HG03139 (cell line): Measurements from ENCODE around the gene ACOX3.
"Not testable (repeated sequence)": the region's sequence is repeated elsewhere in the genome, so short reads cannot be mapped to it uniquely, and the experiment has no call there.

ENCODE experiments used
- ATAC-seq: cut with Tn5 transposase; IDR thresholded peaks from one replicate; pipeline ENCODE4 v1.9.1; 2021; ENCODE audit not compliant: unreplicated experiment

The ACOX3 gene

DNA sequence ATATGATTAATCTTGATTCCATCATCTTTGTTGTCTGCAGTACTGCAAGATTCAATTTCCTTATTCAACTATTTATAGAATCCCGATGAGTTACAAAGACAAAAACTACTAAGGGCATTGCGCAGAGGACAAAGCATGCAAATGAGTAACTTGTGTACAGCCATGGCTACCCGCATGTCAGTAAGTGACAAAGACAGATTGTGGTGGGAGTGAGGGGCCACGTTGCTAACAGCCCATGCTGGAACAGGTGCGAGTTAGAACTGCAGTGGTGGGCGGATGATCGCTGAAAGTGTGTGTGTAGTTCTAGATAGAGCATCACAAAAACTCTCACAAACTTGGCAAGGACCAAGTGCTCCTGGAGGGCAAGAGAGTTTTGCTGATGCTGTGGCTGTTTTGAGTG is 49.5 kb downstream of the ACOX3 start:
- ATAC-seq = no peak

DNA sequence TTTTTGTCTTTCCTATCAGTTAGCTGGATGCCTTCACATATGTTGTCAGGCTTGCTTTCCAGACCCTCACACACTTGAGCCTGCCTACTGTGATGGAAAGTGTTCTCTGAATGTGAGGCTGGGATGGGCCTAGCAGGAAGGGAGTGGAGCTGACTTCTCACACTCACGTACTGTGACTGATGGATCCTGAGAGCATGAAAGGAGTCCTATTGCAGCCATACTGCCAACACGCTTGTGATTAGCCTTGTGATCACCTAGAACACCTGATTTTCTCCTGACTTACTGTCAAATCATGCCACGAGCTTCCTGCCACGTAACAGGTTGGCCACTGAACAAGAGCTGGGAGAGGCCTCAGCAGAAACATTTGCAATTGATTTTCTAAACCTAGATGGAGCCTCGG is 49.9 kb downstream of the ACOX3 start:
- ATAC-seq = no peak

DNA sequence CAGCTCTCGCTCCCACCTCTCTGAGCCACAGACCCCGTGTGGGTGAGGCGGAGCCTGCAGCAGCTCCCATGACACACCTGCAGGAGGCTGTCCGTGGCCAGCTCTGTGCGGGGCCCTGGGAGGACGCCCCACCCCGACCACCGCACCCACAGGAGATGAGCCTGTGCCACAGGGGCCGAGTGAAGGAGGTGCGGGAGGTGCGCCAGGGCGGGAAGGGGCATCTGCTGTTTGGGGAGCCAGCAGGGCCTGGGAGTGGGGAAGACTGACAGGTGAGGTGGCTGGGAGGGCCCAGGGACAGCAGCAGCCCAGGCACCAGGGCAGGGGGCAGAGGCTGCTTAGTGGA is 52.0 kb downstream of the ACOX3 start:
- ATAC-seq = no peak

DNA sequence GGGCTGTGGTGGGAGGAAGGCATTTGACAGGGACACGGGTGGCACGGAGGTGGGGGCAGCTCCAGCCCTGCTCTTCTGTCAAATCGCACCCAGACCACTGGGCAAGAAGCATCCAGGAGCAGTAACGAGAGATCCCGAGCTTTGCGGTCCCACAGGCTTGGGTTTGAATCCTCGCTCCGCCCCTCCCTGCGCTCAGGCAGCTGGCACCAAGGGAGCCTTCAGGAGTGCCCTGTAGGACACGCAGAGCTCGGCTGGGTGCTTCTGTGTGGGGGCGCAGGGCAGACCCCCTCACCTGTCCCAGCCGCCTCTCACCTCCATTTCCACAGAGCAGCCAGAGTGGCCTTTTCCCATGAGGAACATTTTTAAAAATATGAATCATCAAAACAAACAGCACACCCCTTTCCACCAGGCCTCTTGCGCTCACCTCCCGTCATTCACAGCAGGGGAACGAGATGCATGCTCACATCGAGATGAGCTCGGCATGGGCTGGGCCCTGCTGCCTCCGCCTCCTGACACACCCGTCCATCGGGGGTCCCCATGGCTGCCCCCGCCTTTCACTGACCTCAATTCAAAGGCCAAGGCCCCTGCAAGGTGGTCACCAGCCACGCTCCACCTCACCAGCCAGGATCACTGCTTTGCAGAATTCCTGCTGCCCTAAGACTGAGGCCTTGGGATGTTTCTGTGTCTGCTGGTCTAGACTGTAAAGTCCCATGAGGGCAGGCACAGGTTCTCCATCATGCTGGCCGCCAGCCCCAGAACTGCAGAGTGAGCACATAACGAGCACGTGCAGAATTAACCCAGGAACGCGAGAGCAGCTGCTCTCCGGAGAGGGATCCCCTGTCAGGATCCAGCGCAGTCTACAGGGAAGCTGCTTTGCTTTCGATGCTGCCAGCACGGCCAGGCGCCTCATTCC is 52.7 kb downstream of the ACOX3 start:
- no peak for ATAC-seq

DNA sequence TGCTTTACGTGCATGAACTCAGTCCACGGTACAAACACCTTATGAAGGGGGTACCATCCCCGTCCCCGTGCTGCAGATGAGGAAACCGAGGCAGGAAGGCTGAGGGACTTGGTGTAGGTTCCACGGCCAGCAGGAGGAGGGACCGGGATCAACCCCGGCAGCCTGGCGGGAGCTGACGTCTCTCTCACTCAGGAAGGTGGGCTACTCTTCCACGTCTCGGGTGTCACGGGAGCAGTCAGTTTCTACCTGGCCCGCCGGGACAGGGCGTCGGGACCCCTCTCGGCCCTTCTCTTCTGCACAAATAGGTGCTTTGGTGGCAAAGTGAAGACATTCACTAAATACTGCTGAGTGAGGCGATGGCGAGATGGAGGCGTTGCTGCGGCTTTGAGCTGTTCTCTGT is 53.3 kb downstream of the ACOX3 start:
- no peak for ATAC-seq

DNA sequence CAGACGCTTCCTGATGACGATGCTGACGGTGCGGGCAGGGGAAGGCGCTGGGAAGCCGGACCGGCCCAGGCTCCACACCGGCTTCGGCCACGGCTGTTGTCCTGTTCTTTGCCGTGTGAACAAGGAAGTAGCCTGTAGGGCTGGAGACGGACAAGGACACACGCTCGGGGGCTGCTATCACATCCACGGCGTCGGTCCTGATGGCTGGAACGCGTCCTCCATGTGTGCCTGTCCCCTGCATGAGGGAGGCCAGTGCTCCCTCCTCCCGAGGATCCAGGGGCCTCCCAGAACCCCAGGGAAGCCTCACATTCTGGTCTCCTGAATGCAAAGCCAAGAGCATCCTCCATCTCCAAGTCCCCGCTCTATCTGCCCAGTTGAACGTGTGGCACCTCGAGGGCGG is 53.8 kb downstream of the ACOX3 start:
- ATAC-seq = no peak

DNA sequence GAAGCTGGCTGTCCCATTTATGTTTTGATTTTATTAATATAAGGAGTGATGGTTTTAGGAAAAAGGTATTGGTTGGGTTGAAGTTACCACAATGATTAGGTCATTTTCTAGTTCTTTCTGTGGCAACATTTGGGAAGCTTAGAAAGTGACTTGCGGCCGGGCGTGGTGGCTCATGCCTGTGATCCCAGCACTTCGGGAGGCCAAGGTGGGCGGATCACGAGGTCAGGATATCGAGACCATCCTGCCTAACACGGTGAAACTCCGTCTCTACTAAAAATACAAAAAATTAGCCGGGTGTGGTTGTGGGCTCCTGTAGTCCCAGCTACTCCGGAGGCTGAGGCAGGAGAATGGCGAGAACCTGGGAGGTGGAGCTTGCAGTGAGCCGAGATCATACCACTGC is 54.4 kb downstream of the ACOX3 start:
- ATAC-seq = not testable (repeated sequence)

DNA sequence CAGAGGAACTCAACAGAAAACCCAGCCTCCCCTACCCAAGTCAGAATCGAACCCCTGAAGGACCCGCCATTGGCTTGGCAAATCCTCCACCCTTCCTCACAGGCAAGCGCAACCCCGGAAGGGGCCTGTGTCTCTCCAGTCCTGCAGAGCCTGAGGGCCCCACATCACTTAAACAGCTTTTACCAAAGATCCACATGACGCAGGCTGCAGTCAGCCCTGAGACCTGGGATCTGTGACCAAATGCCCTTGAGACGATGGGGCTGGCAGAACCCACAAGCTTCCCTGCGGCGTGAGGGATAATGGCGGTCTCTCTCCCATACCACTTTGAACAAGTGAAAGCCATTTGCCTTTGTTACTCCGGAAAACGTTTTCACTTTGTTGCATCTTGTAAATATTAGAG is 54.9 kb downstream of the ACOX3 start:
- ATAC-seq = no peak

DNA sequence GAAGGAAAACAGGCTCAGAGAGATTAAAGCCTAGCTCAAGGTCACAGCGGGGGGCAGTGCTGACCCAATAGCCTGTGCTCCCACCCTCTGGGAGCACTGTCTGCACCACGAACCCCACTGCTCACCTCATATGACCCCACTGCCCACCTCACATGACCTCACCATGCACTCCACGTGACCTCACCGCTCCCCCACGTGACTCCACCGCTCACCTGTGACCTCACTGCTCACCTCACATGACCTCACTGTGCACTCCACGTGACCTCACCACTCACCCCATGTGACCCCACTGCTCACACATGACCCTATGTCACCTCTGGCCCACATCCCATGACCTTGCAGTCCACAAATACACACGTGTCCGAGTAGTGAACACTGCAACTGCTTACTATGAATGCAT is 55.4 kb downstream of the ACOX3 start:
- no peak for ATAC-seq

DNA sequence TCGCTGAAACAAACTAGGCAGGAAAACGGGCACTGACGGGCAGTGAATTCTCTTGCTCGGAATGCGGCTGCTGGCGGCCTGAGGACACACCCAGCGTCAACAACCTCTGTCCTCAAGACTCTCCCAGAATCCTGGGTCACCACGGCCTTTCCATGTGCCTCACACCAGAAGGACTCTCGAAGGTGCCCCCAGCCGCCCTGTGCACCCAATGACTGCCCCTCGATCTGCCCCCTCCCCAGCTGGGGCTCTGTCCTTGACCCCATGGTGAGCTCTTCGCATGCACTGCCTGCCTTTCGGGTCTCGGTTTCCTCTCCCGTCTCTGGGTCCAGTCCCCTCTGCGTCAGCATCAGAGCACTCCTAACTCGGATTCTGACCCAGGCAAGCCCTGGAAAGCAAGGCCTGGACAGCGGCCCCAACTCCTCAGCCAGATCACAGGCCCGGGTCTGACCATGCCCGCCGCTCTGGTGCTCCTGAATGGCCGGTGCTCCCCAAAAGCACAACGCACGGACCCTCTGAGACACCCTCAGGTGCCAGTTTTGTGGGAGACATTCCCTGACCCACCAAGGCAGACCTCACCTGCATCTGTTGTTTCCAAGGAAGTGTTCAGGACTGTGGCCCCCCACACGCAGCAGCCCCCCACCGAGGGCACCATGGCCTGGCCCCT is 56.0 kb downstream of the ACOX3 start:
- ATAC-seq = no peak

DNA sequence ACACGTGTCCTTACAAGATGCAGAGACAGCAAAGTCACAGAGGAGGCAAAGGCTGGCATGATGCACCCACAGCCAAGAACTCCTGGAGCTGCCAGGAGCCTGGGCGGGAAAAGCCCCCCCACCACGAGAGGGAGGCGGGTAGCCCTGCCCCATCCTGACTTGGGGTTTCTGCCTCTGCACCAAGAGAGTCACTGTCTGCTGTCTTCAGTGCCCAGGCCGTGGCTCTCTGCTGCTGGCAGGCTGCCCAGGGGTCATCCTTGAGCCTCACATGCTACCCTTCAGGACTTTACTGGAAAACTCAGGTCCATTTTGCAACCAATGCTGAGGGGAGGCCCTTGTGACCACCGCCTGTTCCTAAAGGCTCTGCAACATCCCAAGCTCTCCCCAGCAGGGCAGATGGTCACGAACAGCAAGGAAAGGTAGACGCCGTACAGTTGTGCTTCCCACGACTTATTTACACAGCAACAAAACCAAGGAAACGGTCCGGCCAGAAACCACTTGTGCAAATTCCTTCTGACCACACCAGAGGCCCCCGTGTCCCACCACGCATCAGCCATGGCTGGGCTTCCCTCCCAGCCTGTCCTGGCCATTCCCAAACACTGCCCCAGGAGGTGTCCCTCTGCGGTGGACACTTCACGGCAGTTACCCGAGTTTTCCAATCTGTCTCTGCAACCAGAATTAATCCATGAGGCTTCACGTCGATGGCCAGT is 56.9 kb downstream of the ACOX3 start:
- ATAC-seq = no peak

DNA sequence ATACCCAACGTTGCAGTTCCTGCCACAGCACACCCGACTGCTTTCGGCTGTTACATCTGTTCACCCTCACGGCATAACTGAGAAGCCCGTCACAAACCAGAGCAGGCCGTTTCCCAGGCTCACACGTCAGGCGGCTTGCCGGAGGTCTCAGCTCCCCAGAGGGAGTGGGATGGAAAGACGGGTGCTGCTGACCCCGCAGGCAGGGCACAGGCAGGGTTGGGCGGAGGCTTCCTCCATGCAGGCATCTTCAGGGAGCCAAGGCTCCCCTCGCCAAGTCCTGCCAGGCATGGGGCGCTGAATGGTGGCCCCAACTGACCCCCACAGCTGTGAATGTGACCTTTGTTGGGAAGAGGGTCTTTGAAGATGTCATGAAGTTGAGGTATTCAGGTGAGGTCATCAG is 57.5 kb downstream of the ACOX3 start:
- no peak for ATAC-seq

DNA sequence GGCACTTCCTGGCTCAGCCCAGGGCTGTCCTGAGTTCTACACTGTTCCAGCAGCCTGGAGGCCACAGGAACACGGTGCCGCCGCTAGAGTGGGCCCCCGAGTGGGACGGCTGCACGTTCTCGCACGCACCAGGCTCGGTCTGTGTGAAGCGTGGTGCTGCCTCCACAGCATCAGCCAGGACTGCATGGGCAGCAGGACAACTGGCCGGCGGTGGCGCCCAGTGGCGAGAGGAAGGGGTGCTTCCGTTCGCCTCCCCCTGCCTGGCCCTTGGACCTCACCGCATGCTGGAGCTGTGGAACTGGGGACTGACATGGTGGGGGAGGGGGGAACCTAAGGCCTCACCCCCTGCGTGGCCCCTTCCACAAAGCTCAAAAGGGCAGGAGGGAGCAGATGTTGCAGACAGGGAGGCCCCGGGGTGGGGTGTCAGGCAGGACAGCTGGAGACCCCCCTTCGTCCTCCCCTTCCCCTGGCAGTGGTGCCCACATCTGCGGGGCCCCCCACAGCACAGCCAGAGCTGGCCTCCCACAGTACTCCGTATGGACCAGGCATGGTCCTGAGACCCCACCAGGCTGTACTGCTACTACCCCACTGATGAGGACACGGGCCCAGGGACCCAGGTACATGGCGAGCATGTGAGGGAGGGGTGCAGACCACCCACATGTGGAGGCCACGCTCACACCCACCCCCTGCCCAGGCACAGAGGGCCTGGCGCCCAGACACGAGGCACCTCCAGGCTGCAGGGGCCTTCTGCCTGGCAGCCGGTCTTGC is 58.5 kb downstream of the ACOX3 start:
- ATAC-seq = no peak

DNA sequence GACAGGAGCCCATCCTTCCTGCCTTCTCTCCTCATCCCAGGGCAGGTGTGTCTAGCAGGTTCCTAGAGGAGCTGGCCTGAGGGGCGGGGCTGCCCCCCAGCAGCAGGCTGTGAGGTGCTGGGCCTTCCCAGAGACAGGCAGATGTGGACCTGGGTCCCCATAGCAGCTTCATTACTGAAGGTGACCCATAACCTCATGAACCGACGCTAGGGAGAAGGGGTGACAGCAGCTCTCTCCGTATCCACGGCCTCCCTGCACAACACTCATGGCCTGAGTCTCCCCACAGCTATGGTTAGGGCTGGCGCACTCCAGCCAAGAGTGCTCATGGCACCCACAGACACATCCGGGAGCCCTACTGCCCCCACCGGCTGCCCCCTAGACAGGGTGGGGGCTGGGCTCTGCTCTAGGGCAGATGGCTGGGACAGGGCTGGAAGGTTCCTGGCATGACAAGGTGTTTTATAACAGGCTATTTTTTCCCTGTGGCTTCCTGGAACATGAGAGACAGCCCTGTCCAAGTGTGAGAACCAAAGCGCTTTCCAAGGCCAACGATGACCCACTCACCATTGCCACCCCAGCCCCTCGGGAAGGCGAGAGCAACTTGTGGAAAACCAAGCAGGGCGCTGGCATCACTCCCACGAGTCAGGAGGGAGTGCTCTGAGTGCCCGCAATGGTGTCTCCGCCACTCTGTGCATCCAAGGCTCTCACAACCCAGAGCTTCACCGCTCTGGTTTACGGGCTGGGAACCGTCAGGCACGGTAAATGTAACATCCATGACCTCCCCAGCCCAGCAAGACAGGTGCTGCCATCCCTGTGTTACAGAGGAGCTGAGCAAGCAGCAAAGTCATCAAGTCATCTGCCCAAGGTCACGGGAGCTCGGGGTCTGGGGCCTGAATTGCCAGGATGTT is 59.8 kb downstream of the ACOX3 start:
- no peak for ATAC-seq

DNA sequence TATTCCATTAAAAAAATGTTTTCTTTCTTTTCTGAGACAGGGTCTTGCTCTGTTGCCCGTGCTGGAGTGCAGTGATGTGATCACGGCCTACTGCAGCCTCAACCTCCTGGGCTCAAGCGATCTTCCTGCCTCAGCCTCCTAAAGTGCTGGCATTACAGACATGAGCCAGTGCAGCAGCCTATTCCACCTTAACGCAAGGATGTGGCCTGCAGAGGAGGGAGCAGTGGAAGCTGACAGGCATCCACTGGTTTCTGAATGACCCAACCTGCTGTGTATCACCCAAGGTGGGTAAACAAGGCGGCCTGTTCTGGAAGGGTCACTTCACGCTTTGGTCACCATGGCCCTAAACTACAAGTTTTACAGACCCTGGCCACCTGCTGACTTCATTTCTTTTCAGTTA is 60.8 kb downstream of the ACOX3 start:
- ATAC-seq = no peak

DNA sequence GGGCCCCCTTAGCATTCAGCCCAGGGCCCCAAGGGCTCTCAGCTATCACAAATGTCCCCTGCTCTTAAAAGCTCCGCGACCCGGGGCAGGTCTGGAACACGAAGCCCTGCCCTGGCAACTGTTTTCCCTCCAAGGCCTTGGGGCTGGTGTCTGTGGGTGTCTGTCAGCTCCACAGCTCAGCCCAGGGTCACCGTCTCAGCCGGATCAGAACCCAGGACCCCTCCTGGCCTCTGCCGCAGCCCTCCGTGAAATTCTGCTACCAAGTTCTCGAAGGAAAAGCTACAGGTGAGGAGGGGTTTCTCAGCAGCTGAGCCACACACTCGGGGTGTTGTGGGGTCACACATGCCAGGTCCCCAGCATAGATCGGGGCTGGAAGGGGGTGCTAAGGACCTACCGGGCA is 61.2 kb downstream of the ACOX3 start:
- no peak for ATAC-seq

DNA sequence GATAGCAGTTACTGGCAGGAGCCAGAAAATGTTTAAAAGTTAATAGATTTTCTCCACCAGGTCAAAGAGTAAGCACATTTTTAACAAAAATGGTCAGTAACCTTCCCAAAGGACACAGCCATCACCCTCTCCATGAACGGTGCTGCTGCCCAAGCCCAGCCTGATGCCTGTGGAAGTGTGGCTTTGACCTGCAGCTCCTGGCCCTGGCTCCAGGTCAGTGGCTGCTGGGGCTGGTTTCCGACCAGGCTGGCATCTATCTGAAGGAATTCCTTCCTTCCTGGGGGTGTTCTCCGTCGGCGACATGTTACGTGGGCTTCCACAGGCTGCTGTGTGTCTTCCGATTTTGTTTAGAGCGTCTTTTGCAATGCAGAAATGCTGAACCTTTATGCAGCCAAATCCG is 61.7 kb downstream of the ACOX3 start:
- ATAC-seq = no peak

DNA sequence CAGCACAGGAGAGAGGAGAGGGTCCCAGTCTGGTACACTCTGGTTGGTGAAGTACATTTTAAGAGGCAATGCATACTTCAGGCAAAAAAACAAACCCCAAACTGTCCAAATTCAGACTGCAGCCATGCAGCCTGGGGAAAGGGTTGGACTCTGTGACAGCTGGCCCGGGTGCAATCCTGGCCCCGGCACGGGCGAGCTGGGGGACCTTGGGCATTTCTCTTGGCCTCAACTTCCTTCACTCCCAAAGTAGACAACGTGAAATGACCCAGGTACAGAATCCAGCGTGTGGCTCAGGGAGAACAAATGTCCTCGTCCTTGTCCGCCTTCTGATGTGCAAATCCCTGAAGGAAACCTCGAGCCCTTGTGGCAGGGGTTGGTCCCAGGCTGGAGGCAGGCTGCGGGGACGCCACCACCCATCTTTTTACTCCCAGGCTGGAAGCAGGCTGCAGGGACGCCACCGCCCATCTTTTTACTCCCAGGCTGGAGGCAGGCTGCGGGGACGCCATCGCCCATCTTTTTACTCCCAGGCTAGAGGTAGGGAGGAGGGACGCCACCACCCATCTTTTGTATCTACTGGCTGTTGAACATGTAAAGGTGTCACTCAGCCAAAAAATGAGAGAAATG is 62.3 kb downstream of the ACOX3 start:
- no peak for ATAC-seq

DNA sequence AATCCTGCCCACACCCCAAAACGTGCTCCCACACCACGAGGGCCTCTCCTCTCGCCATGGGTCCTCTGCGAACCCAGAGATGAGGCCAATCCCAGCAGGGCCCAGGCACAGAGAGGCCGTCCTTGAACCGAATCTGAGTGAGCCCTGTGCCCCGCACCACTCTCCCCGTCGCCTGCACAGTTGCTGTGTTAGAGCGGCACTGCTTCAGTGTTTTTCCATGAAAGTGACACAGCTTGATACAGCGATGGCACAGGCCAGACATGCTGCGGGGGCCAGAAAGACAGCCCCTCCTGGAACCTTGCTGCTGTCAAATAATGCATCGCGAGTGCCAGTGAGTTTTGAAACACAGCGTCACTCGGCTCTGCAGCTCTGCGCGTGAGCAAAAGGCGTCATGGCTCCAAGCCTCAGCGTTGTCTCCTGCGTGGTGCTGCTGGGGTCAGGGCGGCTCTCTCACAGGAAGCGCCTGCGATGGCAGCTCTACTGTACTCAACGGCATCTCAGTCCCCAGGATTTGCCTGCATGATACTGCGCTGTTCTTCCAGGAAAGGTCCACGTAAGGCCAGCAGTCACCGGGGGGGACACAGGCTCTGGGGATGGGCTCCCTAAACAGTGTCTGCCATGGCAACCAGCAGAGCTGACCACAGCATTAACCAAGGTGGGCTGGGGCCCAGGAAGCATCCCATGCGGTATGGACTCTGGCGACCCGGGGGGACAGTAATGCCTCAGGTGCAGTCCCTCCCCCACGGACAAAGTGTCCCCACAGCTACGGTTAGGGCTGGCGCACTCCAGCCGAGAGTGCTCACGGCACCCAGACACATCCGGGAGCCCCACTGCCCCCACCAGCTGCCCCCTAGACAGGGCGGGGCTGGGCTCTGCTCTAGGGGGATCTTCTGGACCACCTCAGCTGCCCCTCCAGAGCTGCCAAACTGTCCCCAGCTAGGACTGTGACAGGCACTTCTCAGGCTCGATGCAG is 63.1 kb downstream of the ACOX3 start:
- no peak for ATAC-seq
